Heart left ventricle (tissue), 13 donors: ENCODE measurements around the gene SPECC1L.

Experiments used
- CTCF ChIP-seq, 12 donors: fragments of 200-600 bp; sonication (generic) in 4 of 12; IDR thresholded peaks; one replicate each; pipeline versions ENCODE4 v1.5.0 to v1.8.0; 2018 to 2022; ENCODE audit warnings: antibody characterized with exemption in 12 of 12, mild to moderate bottlenecking in 5 of 12
- POLR2A ChIP-seq, 2 donors: fragments of 450-650 bp; IDR thresholded peaks; one replicate each; pipeline ENCODE4 v1.6.1; 2017; ENCODE audit warnings: antibody characterized with exemption in 2 of 2, mild to moderate bottlenecking in 2 of 2, moderate library complexity in 2 of 2
- donor health status: ischemic (EF 13 %, LVEDD 7.1; RV severe dilation, severe dysfunction).
- donor health status: DM: no; HTN: yes; CAD: no.
- donor health status: DM: no; HTN: no; CAD: no.
- donor health status: ischemic (EF 25% LVEDD 6.9; RV normal size, moderate dysfunction).
- donor health status: ischemic (EF 25% LVEDD 5.7; RV mildly dilated, moderate dysfunction).
- donor health status: ischemic (EF 35%, LVEDD 5.7; RV mildly dilated, moderate dysfunction).
- donor health status: nonischemic (EF 11% LVEDD 7.7; RV severe dilation, severe dysfunction).
- donor health status: DM: yes; HTN: yes; CAD: no.
- donor health status: PGD.
- donor health status: ischemic (EF 29% LVEDD 5.4; RV normal size, mild dysfunction).
- donor health status: nonischemic (EF 23%, LVEDD 6.1; RV moderate dilation, normal function).

GRCh38 chr22:24420072-24420976 lies 149.7 kb downstream of the SPECC1L start:
- no peak for TF ChIP-seq CTCF (IDR thresholded peaks at IDR 0.05)
- no peak for TF ChIP-seq POLR2A (IDR thresholded peaks at IDR 0.05)
